A673 (cell line): Measurements from ENCODE around the gene CEACAM5. TPM values are rescaled to one million over a fixed set of nuclear protein-coding genes. Genes with fewer than 3 reads are reported as not detected.
"Not testable (repeated sequence)": the region's sequence is repeated elsewhere in the genome, so short reads cannot be mapped to it uniquely, and the experiment has no call there.

Experiments used
- BruUV-seq: library from RNA; stranded (reverse); fragments of 400-500 nt; replicated peaks from 2 replicates; lab custom pipeline; 2021; lab: Mats Ljungman, UMichigan
- CTCF ChIA-PET: fragments of 300-600 bp; sonication (Branson Sonifier 250); formaldehyde crosslinking; loops from one replicate; lab custom pipeline; 2022; ENCODE audit warnings: antibody characterized with exemption; lab: Charles Lee
- POLR2A ChIA-PET: fragments of 300-600 bp; sonication (Branson Sonifier 250); formaldehyde crosslinking; loops from one replicate; lab custom pipeline; 2022; ENCODE audit warnings: antibody characterized with exemption; ENCODE audit not compliant: low non-redundant PET; lab: Charles Lee
- DNase-seq: peaks from one replicate; pipeline ENCODE4 v3.0.0-alpha.2; 2015; ENCODE audit warnings: low spot score
- H3K27ac ChIP-seq: fragments of 200-600 bp; sonication (generic); 2 replicates; pipeline ENCODE4 v1.5.1; 2016; ENCODE audit warnings: mixed run types, low read depth, mild to moderate bottlenecking, mixed read lengths, antibody characterized with exemption, low read length; ENCODE audit not compliant: poor library complexity, severe bottlenecking
- H3K27me3 ChIP-seq: fragments of 200-600 bp; sonication (generic); replicated peaks from 2 replicates; pipeline ENCODE4 v1.6.1; 2017; ENCODE audit warnings: mixed run types, low read depth, mild to moderate bottlenecking, mixed read lengths, antibody characterized with exemption, low read length; ENCODE audit not compliant: insufficient read depth, poor library complexity
- H3K36me3 ChIP-seq: fragments of 200-600 bp; sonication (generic); 2 replicates; pipeline ENCODE4 v1.6.1; 2016; ENCODE audit warnings: mixed run types, mild to moderate bottlenecking, mixed read lengths, antibody characterized with exemption, low read length; ENCODE audit not compliant: insufficient read depth, poor library complexity, severe bottlenecking
- H3K4me1 ChIP-seq: fragments of 200-600 bp; sonication (generic); 2 replicates; pipeline ENCODE4 v1.6.1; 2017; ENCODE audit warnings: mixed run types, mild to moderate bottlenecking, mixed read lengths, antibody characterized with exemption, low read length; ENCODE audit not compliant: insufficient read depth, poor library complexity, severe bottlenecking
- H3K4me3 ChIP-seq: fragments of 200-600 bp; sonication (generic); 2 replicates; pipeline ENCODE4 v1.5.1; 2016; ENCODE audit warnings: low read depth, mixed run types, mild to moderate bottlenecking, mixed read lengths, low read length; ENCODE audit not compliant: poor library complexity, severe bottlenecking
- H3K9me3 ChIP-seq: fragments of 200-600 bp; sonication (generic); 2 replicates; pipeline ENCODE4 v1.6.1; 2016; ENCODE audit warnings: mixed run types, low read depth, mild to moderate bottlenecking, mixed read lengths, antibody characterized with exemption, low read length; ENCODE audit not compliant: poor library complexity, severe bottlenecking
- CTCF ChIP-seq: fragments of 300-800, 200-600 bp; sonication (generic); conservative IDR thresholded peaks from 2 replicates; pipeline ENCODE4 v1.5.1; 2017; ENCODE audit warnings: low read depth, mild to moderate bottlenecking, antibody characterized with exemption, low read length, moderate library complexity, mixed read lengths
- EZH2 ChIP-seq: fragments of 200-600 bp; sonication (generic); IDR thresholded peaks from 2 replicates; pipeline ENCODE4 v1.6.1; 2017; ENCODE audit warnings: borderline replicate concordance, low read depth, mild to moderate bottlenecking, mixed read lengths, antibody characterized with exemption, low read length; ENCODE audit not compliant: poor library complexity, severe bottlenecking
- intact Hi-C: fragments of 100-400 bp; cut with micrococcal nuclease; formaldehyde crosslinking; loops from one replicate; pipeline ENCODE4 v1.10.0; 2022; ENCODE audit not compliant: unreplicated experiment
- total RNA-seq: library from RNA; stranded (reverse); gene quantifications from 2 replicates; pipeline ENCODE4 v1.2.3, GENCODE V29; 2021

CEACAM5 gene
- total RNA-seq, 1 experiment from 2014 or later, result 0.54 TPM

DNA sequence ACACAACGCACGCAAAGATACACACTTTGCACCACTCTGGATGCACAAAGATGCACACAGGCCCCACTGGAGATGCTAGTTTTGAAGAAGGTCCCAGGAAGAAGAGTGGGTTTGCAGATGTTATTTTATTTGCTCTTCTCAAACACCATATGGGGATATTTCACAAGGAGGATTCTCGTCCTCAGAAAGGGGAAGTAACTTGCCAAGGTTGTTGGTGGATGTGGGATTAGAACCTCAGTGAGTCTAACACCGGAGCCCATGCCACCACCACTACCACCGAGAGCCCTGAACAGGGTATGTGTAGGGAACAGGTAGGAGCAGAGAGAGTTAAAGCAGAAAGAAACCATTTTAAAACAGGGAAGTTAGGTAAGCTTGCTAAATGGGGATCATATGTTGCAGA is 37.3 kb downstream of the CEACAM5 start:
- TSS peak; percentile 77 for BruUV-seq
- no peak for TF ChIP-seq CTCF
- TF ChIP-seq EZH2, result no peak
- Histone ChIP-seq H3K4me1 (peaks cover 62% of the 10 kb centered on the region), H3K27ac (peak overlapping the region; percentile 96), H3K9me3 (no peaks in the 10 kb centered on the region), H3K4me3 (no peak overlapping the region), H3K36me3 (no peaks in the 10 kb centered on the region), H3K27me3 (no peaks in the 10 kb centered on the region)
- DNase-seq, result no peak
- POLR2A ChIA-PET, result interaction anchor here (0.6 kb wide), 1 partner anchor 173 kb away, joined by 3 read pairs; no protein-coding TSS in a partner anchor
- intact Hi-C loops, result loop anchor here (1.0 to 10.0 kb wide), 7 partner anchors 38 to 1603 kb away; partner anchors contain the start of genes BCKDHA and EXOSC5
- CTCF ChIA-PET, result interaction anchor here (1.0 to 3.5 kb wide), 5 partner anchors 18 to 175 kb away, joined by 3 to 21 read pairs (median 5); no protein-coding TSS in a partner anchor

DNA sequence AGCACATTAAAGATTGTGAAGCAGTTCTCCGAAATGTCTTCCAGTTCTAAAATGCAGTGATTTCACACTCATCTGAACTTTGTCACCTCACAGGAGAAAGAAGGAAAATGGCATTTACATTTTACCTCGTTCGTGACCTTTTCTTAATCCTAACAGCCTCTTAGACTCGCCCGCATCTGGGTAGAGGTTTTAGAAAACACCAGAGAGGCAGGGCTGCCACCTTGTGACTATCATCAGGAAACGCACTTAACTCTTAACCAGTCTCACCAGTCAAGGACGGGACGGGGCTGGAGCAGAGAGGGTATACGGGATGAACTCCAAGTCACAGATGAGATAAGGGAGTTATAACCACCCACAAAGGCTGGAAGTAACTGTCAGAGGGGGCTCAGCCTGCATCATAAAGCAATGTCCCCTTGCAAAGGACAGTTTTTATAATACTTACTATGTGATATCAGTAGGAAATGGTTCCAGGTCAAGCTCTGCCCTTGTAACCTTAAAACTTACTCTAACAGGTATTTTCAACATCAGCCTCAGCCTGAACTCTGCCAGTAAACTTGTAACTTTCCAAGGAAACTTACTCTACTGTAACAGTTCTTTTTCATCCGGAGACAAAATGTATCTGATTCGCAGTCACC is 38.3 kb downstream of the CEACAM5 start:
- Histone ChIP-seq H3K4me1 (peaks cover 62% of the 10 kb centered on the region), H3K36me3 (no peaks in the 10 kb centered on the region), H3K27ac (peak overlapping the region; percentile 96), H3K27me3 (no peaks in the 10 kb centered on the region), H3K4me3 (no peak overlapping the region), H3K9me3 (no peaks in the 10 kb centered on the region)
- ChIA-PET POLR2A (no interaction called here), CTCF (interaction anchor here (1.0 to 3.5 kb wide), 6 partner anchors 19 to 176 kb away, joined by 3 to 21 read pairs (median 6); no protein-coding TSS in a partner anchor)
- TF ChIP-seq CTCF (peak; percentile 87), EZH2 (no peak)
- BruUV-seq, result no TSS peak
- intact Hi-C loops, result loop anchor here (1.0 to 10.0 kb wide), 6 partner anchors 39 to 1604 kb away; partner anchors contain the start of genes BCKDHA and EXOSC5
- peak; percentile 94 for DNase-seq

DNA sequence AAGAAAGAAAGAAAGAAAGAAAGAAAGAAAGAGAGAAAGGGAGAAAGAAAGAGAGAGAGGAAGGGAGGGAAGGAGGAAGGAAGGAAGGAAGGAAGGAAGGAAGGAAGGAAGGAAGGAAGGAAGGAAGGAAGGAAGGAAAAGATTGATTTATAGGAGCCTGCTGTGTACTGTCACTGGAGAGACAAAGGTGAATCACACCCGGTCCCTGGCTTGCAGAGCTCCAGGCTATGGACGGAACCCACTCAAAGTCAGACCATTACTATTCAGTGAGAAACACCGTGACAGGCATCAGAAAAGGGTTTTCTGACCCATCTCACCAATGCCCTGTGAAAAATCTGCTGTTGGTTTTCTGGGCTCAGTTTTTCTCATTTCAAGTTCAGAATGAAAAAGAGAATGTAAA is 39.6 kb downstream of the CEACAM5 start:
- no peaks in the 10 kb centered on the region for H3K9me3 ChIP-seq
- H3K36me3 ChIP-seq, result no peaks in the 10 kb centered on the region
- TF ChIP-seq CTCF (no peak), EZH2 (no peak)
- H3K4me3 ChIP-seq, result no peak overlapping the region
- ChIA-PET CTCF (interaction anchor here (1.0 to 1.9 kb wide), 2 partner anchors 106 to 639 kb away, joined by 5 to 14 read pairs; no protein-coding TSS in a partner anchor), POLR2A (interaction anchor here (0.9 kb wide), 1 partner anchor 450 kb away, joined by 28 read pairs; no protein-coding TSS in a partner anchor)
- H3K27ac ChIP-seq, result peak overlapping the region; percentile 95
- peak; percentile 90 for DNase-seq
- no peaks in the 10 kb centered on the region for H3K27me3 ChIP-seq
- peaks cover 63% of the 10 kb centered on the region for H3K4me1 ChIP-seq
- intact Hi-C loops, result loop anchor here (5.0 to 10.0 kb wide), 4 partner anchors 106 to 1606 kb away; partner anchors contain the start of genes BCKDHA and EXOSC5
- no TSS peak for BruUV-seq

DNA sequence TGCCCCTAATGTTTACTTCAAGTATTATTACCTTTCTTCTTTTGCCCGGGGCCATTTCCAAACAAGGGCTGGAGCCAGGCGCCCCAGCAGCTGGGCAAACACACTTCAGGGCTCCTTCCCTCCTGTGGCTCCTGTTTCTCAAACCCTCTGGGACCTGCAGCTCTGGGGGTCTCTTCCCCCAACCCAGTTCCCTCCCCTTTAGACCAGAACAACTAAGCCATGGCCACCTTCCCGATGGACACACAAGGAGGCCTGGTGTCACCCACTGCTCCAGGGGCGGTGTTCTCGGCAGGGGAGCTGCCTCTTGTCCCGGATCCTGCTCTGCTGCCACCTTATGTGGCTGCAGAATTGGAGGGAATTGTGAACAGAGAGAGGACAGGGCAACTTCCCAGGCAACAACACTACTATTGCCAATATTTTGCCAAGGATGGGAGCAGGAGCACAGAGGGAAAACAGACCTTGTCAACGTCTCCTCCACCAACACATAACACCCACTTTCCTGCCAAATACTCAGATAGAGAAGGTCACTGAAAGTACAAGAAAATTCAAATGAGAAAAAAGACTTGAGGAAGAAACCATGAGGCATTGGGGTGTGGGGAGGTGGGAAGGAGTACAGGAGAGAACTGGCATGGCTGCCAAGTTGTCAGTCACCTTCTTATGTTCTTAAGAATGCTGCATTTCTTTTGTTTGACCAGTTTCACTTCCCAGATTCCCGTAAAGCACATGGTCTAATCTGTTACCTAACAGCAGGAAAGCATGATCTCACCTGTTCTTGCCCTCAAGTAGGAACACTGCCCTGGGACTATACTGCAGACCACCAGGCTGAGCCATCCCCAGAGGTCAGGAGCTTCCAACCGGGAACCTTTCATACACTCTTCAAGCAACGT is 42.1 kb downstream of the CEACAM5 start:
- BruUV-seq, intact Hi-C loops, CTCF ChIA-PET, H3K9me3 ChIP-seq, H3K36me3 ChIP-seq, DNase-seq, H3K27me3 ChIP-seq, H3K4me3 ChIP-seq: not testable (repeated sequence)
- POLR2A ChIA-PET, result interaction anchor here (0.8 kb wide), 1 partner anchor 83 kb away, joined by 5 read pairs; no protein-coding TSS in a partner anchor
- H3K27ac ChIP-seq, result peak overlapping the region; percentile 16
- H3K4me1 ChIP-seq, result peaks cover 51% of the 10 kb centered on the region
